ENCODE data around the gene SGSH.

Gene SGSH

DNA sequence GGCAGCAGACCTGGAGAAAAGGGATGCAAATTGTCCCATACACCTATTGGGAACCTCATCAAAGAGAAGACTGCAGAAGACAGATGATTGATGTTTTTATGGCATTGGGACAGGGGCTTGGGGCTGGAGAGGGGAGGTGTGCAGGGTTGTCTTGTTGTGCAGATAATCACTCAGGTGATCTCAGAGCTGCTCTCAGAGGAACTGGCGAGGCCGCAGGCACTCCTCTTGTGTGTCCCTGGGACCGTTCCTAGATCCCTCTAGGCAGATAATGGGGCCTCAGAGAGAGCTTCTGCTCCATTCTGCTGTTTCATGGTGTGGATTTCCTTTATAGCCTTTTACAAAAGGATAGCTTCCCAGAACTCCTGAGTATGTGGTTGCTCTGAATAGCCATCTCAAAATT lies 42.2 kb upstream of the SGSH start:
- H3K4me1 ChIP-seq (ENCODE audit: insufficient read depth, poor library complexity, severe bottlenecking): peaks cover 11% of the 10 kb centered on the region
- TF ChIP-seq, protein P1, sequence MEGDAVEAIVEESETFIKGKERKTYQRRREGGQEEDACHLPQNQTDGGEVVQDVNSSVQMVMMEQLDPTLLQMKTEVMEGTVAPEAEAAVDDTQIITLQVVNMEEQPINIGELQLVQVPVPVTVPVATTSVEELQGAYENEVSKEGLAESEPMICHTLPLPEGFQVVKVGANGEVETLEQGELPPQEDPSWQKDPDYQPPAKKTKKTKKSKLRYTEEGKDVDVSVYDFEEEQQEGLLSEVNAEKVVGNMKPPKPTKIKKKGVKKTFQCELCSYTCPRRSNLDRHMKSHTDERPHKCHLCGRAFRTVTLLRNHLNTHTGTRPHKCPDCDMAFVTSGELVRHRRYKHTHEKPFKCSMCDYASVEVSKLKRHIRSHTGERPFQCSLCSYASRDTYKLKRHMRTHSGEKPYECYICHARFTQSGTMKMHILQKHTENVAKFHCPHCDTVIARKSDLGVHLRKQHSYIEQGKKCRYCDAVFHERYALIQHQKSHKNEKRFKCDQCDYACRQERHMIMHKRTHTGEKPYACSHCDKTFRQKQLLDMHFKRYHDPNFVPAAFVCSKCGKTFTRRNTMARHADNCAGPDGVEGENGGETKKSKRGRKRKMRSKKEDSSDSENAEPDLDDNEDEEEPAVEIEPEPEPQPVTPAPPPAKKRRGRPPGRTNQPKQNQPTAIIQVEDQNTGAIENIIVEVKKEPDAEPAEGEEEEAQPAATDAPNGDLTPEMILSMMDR (IDR thresholded peaks at IDR 0.05; ENCODE audit: poor library complexity, severe bottlenecking): no peak
- DNase-seq (ENCODE audit: low spot score): no peak
- no peak for ATAC-seq (ENCODE audit: low read depth)
- H3K27ac ChIP-seq (ENCODE audit: poor library complexity, severe bottlenecking): peak overlapping the region; percentile 92
- no peaks in the 10 kb centered on the region for H3K9me3 ChIP-seq (ENCODE audit: severe bottlenecking)
- H3K27me3 ChIP-seq (ENCODE audit: insufficient read depth, poor library complexity, severe bottlenecking): no peaks in the 10 kb centered on the region
- H3K36me3 ChIP-seq (ENCODE audit: low read depth): peaks cover 28% of the 10 kb centered on the region
- H3K4me3 ChIP-seq (ENCODE audit: severe bottlenecking): peak overlapping the region; percentile 86

- ATAC-seq (ENCODE audit: low read depth) (no peak), DNase-seq (ENCODE audit: low spot score) (no peak)
- H3K36me3 ChIP-seq (ENCODE audit: low read depth): peaks cover 27% of the 10 kb centered on the region
- H3K27me3 ChIP-seq (ENCODE audit: insufficient read depth, poor library complexity, severe bottlenecking): no peaks in the 10 kb centered on the region
- peaks cover 11% of the 10 kb centered on the region for H3K4me1 ChIP-seq (ENCODE audit: insufficient read depth, poor library complexity, severe bottlenecking)
- H3K27ac ChIP-seq (ENCODE audit: poor library complexity, severe bottlenecking): peak overlapping the region; percentile 92
- H3K4me3 ChIP-seq (ENCODE audit: severe bottlenecking): peak overlapping the region; percentile 86
- TF ChIP-seq, protein P1 (IDR thresholded peaks at IDR 0.05; ENCODE audit: poor library complexity, severe bottlenecking): no peak
- H3K9me3 ChIP-seq (ENCODE audit: severe bottlenecking): no peaks in the 10 kb centered on the region
Measured at GRCh38 chr17:80261895-80262279, 41.8 kb upstream of the SGSH start.

DNA sequence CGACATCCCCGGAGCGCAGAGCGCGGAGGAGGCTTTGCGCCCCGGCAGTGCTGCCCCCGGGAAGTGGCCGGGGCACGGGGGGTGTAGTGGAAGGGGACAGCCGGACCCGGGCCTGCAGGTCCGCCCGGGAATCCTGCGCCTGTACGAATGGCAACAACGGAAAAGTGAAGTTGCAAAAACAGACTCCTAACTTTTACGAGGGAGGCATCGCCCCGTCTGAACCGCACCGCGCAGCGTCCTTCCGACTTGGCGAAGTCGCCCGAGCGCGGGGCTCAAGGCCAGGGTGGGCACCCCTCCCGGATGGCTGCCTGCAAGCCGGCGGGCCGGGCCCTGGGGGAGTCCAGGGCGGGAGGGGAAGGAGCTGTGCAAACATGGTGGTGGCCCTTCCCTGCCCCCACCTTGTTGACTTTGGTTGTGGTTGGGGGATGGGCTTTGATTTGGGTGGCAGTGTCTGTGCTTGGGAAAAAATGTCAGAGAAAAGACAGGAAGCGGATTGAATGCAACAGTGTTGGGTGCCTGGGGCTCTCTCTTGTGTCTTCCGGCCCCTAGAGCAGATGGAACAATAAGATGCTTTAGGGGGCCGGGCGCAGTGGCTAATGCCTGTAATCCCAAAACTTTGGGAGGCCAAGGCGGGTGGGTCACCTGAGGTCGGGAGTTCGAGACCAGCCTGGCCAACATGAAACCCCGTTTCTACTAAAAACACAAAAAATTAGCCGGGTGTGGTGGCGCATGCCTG lies 41.2 kb upstream of the SGSH start:
- H3K27me3 ChIP-seq (ENCODE audit: insufficient read depth, poor library complexity, severe bottlenecking): no peaks in the 10 kb centered on the region
- H3K4me3 ChIP-seq (ENCODE audit: severe bottlenecking): peak overlapping the region; percentile 86
- no peaks in the 10 kb centered on the region for H3K9me3 ChIP-seq (ENCODE audit: severe bottlenecking)
- peaks cover 22% of the 10 kb centered on the region for H3K36me3 ChIP-seq (ENCODE audit: low read depth)
- TF ChIP-seq, protein P1 (IDR thresholded peaks at IDR 0.05; ENCODE audit: poor library complexity, severe bottlenecking): no peak
- ATAC-seq (ENCODE audit: low read depth) (peak; percentile 36), DNase-seq (ENCODE audit: low spot score) (no peak)
- peaks cover 11% of the 10 kb centered on the region for H3K4me1 ChIP-seq (ENCODE audit: insufficient read depth, poor library complexity, severe bottlenecking)
- peak overlapping the region; percentile 92 for H3K27ac ChIP-seq (ENCODE audit: poor library complexity, severe bottlenecking)

DNA sequence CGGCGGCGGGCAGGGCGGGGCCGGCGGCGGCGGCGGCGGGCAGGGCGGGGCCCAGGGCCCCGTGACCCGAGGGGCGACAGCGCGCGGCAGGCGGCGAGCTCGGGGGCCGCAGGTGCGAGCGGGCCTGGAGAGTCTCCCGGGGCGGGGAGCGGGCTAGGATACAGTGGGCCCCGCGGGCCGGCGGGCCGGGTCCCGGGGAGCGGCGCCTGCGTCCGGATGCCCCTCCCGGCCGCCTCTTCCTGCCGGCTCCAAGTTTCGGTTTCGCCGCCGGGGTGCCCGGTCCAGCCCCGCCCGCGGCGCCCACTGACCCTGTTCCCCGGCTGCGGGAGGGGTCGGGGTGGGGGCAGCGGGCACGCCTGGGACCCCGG lies 40.6 kb upstream of the SGSH start, which contains the start of gene RNF213:
Gene RNF213 (plus strand): TSS at position 62 of the 368 bp plus-strand sequence. CDS start 2,830 bp downstream, outside the sequence.
- TF ChIP-seq, protein P1 (IDR thresholded peaks at IDR 0.05; ENCODE audit: poor library complexity, severe bottlenecking): no peak
- Histone ChIP-seq H3K27ac (ENCODE audit: poor library complexity, severe bottlenecking) (peak within 1 kb of the TSS; percentile 92), H3K36me3 (ENCODE audit: low read depth) (peaks cover 20% of the 10 kb centered on the region), H3K4me3 (ENCODE audit: severe bottlenecking) (peak within 1 kb of the TSS; percentile 86), H3K9me3 (ENCODE audit: severe bottlenecking) (no peaks in the 10 kb centered on the region), H3K4me1 (ENCODE audit: insufficient read depth, poor library complexity, severe bottlenecking) (peaks cover 11% of the 10 kb centered on the region), H3K27me3 (ENCODE audit: insufficient read depth, poor library complexity, severe bottlenecking) (no peaks in the 10 kb centered on the region)
- no peak for DNase-seq (ENCODE audit: low spot score)
- ATAC-seq (ENCODE audit: low read depth): peak; percentile 22

- Histone ChIP-seq H3K27me3 (ENCODE audit: insufficient read depth, poor library complexity, severe bottlenecking) (no peaks in the 10 kb centered on the region), H3K4me3 (ENCODE audit: severe bottlenecking) (peak overlapping the region; percentile 48), H3K36me3 (ENCODE audit: low read depth) (peaks cover 14% of the 10 kb centered on the region), H3K4me1 (ENCODE audit: insufficient read depth, poor library complexity, severe bottlenecking) (peaks cover 18% of the 10 kb centered on the region), H3K9me3 (ENCODE audit: severe bottlenecking) (no peaks in the 10 kb centered on the region), H3K27ac (ENCODE audit: poor library complexity, severe bottlenecking) (peak overlapping the region; percentile 71)
- ATAC-seq (ENCODE audit: low read depth): peak; percentile 69
- DNase-seq (ENCODE audit: low spot score): no peak
- TF ChIP-seq, protein P1 (IDR thresholded peaks at IDR 0.05; ENCODE audit: poor library complexity, severe bottlenecking): no peak
Measured at GRCh38 chr17:80260069-80260535, 40.0 kb upstream of the SGSH start.

Measured in RWPE2 (cell line).